C4-2B (cell line): Measurements from ENCODE around the gene S100Z.

Experiments used
- CTCF ChIP-seq: fragments of 450-650 bp; conservative IDR thresholded peaks from 2 replicates; pipeline ENCODE4 v1.5.1; 2017; ENCODE audit warnings: mild to moderate bottlenecking
- ZFX ChIP-seq: fragments of 450-650 bp; IDR thresholded peaks from 2 replicates; pipeline ENCODE4 v1.6.1; 2017

DNA sequence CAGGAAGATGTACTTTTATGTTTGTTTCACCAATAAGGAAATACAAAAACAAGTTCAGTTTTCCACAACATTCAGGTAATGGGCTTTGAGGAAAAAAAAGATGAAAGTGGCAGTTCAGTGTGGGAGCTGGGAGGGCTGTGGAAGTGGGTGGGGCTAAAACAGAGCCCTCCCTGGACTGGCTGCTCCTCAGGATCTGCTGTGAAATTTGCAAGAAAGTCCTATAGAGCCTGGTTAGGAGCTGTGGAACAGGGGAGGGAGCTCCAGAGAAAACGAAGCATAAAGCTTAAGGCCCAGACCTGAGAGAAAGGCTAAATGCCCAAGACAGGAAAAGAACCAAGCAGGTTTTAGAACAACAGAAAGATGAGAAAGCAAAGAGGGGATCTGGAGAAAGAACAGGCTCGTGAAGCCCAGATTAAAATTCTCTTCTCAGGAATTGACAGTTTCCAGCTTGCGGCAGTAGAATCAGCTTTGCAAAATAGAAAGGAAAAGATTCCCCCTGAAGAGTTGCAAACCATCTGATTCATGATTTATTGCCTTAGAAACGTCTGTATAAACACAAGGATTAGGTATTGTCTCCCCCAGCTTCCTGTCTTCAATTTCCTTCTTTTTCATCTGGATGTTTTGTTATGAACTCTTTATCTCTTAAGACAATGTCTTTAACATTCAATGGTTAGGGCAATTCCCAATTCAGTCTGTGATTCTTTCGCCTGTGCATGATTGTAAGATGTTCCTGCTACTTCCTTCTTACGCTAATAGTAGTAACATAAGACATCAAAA is 76.7 kb downstream of the S100Z start:
- TF ChIP-seq CTCF (no peak), ZFX (no peak)
